Stimulated activated CD4-positive, alpha-beta T cell treated with anti-CD3 and anti-CD28 coated beads, Interleukin-1b, Interleukin-23, amount 100 ng/mL, for 4 hours (primary cell): ENCODE results near the gene GRHL1.
"Not testable (repeated sequence)": the region's sequence is repeated elsewhere in the genome, so short reads cannot be mapped to it uniquely, and the experiment has no call there.

Experiments
- DNase-seq, 2 donors: peaks; one replicate each; pipeline ENCODE4 v3.0.0-alpha.2; 2020; ENCODE audit warnings: low read depth in 2 of 2

The GRHL1 gene

GRCh38 chr2:10009271-10009810, 57.8 kb downstream of the GRHL1 start:
- no peak for DNase-seq

- DNase-seq: no peak
Measured at GRCh38 chr2:10009811-10010781, 58.6 kb downstream of the GRHL1 start.

GRCh38 chr2:10010861-10011605, 59.5 kb downstream of the GRHL1 start:
- not testable (repeated sequence) for DNase-seq

GRCh38 chr2:10011606-10012325, 60.3 kb downstream of the GRHL1 start:
- DNase-seq: not testable (repeated sequence)

GRCh38 chr2:10012366-10012962, 61.0 kb downstream of the GRHL1 start:
- DNase-seq: not testable (repeated sequence)

GRCh38 chr2:10012963-10013461, 61.5 kb downstream of the GRHL1 start:
- DNase-seq: no peak

GRCh38 chr2:10013651-10014417, 62.3 kb downstream of the GRHL1 start:
- not testable (repeated sequence) for DNase-seq

GRCh38 chr2:10014418-10015190, 63.1 kb downstream of the GRHL1 start:
- DNase-seq: no peak

- DNase-seq: not testable (repeated sequence)
Measured at GRCh38 chr2:10015376-10015989, 64.0 kb downstream of the GRHL1 start.

- DNase-seq: no peak
Measured at GRCh38 chr2:10016001-10016801, 64.7 kb downstream of the GRHL1 start.

GRCh38 chr2:10016802-10017258, 65.3 kb downstream of the GRHL1 start:
- DNase-seq: no peak

- DNase-seq: no peak
Measured at GRCh38 chr2:10017313-10017941, 65.9 kb downstream of the GRHL1 start.

GRCh38 chr2:10019174-10019573, 67.7 kb downstream of the GRHL1 start:
- DNase-seq: no peak

GRCh38 chr2:10019602-10020400, 68.3 kb downstream of the GRHL1 start:
- DNase-seq: no peak

GRCh38 chr2:10022041-10022421, 70.5 kb downstream of the GRHL1 start:
- DNase-seq: no peak

- DNase-seq: no peak
Measured at GRCh38 chr2:10022445-10022844, 71.0 kb downstream of the GRHL1 start.
